ENCODE data around the gene MRPL36. TPM values are rescaled to one million over a fixed set of nuclear protein-coding genes. Genes with fewer than 3 reads are reported as not detected.

MRPL36 gene
- total RNA-seq, 1 donor from 2014 or later, result 25.1 TPM

GRCh38 chr5:1824903-1825841 lies 25.5 kb upstream of the MRPL36 start:
- intact Hi-C loops (cut with DNase I), result no loop called here
- TF ChIP-seq, protein P1, sequence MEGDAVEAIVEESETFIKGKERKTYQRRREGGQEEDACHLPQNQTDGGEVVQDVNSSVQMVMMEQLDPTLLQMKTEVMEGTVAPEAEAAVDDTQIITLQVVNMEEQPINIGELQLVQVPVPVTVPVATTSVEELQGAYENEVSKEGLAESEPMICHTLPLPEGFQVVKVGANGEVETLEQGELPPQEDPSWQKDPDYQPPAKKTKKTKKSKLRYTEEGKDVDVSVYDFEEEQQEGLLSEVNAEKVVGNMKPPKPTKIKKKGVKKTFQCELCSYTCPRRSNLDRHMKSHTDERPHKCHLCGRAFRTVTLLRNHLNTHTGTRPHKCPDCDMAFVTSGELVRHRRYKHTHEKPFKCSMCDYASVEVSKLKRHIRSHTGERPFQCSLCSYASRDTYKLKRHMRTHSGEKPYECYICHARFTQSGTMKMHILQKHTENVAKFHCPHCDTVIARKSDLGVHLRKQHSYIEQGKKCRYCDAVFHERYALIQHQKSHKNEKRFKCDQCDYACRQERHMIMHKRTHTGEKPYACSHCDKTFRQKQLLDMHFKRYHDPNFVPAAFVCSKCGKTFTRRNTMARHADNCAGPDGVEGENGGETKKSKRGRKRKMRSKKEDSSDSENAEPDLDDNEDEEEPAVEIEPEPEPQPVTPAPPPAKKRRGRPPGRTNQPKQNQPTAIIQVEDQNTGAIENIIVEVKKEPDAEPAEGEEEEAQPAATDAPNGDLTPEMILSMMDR (IDR thresholded peaks at IDR 0.05), result no peak
- H3K9me3 ChIP-seq, result no peaks in the 10 kb centered on the region
- peaks cover 30% of the 10 kb centered on the region for H3K36me3 ChIP-seq
- no peak for DNase-seq
- H3K27me3 ChIP-seq (ENCODE audit: low read depth), result no peaks in the 10 kb centered on the region
- H3K27ac ChIP-seq, result no peak overlapping the region
- no peak for ATAC-seq
- no peak overlapping the region for H3K4me3 ChIP-seq
- no peaks in the 10 kb centered on the region for H3K4me1 ChIP-seq

- ATAC-seq (no peak), DNase-seq (no peak)
- H3K36me3 ChIP-seq, result peaks cover 39% of the 10 kb centered on the region
- no peak overlapping the region for H3K4me3 ChIP-seq
- H3K27me3 ChIP-seq (ENCODE audit: low read depth), result no peaks in the 10 kb centered on the region
- TF ChIP-seq, protein P1 (IDR thresholded peaks at IDR 0.05), result no peak
- no peaks in the 10 kb centered on the region for H3K9me3 ChIP-seq
- no peaks in the 10 kb centered on the region for H3K4me1 ChIP-seq
- intact Hi-C loops (cut with DNase I), result no loop called here
- no peak overlapping the region for H3K27ac ChIP-seq
These were observed 24.6 kb upstream of the MRPL36 start for GRCh38 chr5:1824109-1824821.

- Histone ChIP-seq H3K27me3 (ENCODE audit: low read depth) (no peaks in the 10 kb centered on the region), H3K36me3 (peaks cover 46% of the 10 kb centered on the region), H3K9me3 (no peaks in the 10 kb centered on the region), H3K4me3 (no peak overlapping the region), H3K27ac (no peak overlapping the region), H3K4me1 (no peaks in the 10 kb centered on the region)
- no peak for ATAC-seq
- intact Hi-C loops (cut with DNase I), result no loop called here
- TF ChIP-seq, protein P1 (IDR thresholded peaks at IDR 0.05), result no peak
- DNase-seq, result no peak
These were observed 23.9 kb upstream of the MRPL36 start for GRCh38 chr5:1823381-1824034.

GRCh38 chr5:1821862-1822261 lies 22.2 kb upstream of the MRPL36 start:
- no peak overlapping the region for H3K4me3 ChIP-seq
- no peaks in the 10 kb centered on the region for H3K4me1 ChIP-seq
- no peaks in the 10 kb centered on the region for H3K27me3 ChIP-seq (ENCODE audit: low read depth)
- DNase-seq (no peak), ATAC-seq (no peak)
- intact Hi-C loops (cut with DNase I), result no loop called here
- H3K36me3 ChIP-seq, result peaks cover 62% of the 10 kb centered on the region
- TF ChIP-seq, protein P1 (IDR thresholded peaks at IDR 0.05), result no peak
- H3K27ac ChIP-seq, result no peak overlapping the region
- no peaks in the 10 kb centered on the region for H3K9me3 ChIP-seq

GRCh38 chr5:1820926-1821325 lies 21.3 kb upstream of the MRPL36 start:
- Histone ChIP-seq H3K27ac (no peak overlapping the region), H3K4me3 (no peak overlapping the region), H3K27me3 (ENCODE audit: low read depth) (no peaks in the 10 kb centered on the region), H3K36me3 (peaks cover 69% of the 10 kb centered on the region), H3K9me3 (no peaks in the 10 kb centered on the region), H3K4me1 (no peaks in the 10 kb centered on the region)
- DNase-seq, result no peak
- intact Hi-C loops (cut with DNase I), result no loop called here
- no peak for ATAC-seq
- TF ChIP-seq, protein P1 (IDR thresholded peaks at IDR 0.05), result no peak

Data from lower lobe of right lung (tissue), 2 donors.